Left colon (tissue), 2 donors: Measurements from ENCODE around the gene LSM14A. TPM values are rescaled to one million over a fixed set of nuclear protein-coding genes. Genes with fewer than 3 reads are reported as not detected.
A peak's percentile ranks its signal among the peaks of the same experiment; 100 is the strongest.

Experiments used
- ATAC-seq: fragments of 200-7000 bp; cut with Tn5 transposase; one replicate; pipeline ENCODE4 v1.9.1; 2020; ENCODE audit warnings: mild to moderate bottlenecking, moderate library complexity
- DNase-seq, 2 donors: peaks; one replicate each; pipeline ENCODE4 v3.0.0-alpha.2; 2020
- intact Hi-C, 2 donors: fragments of 100-400 bp; cut with DNase I in 1 of 2; cut with micrococcal nuclease in 1 of 2; formaldehyde crosslinking; loops; one replicate each; pipeline versions ENCODE4 v1.11.2 to v1.14.0; 2022; cut with DNase I, micrococcal nuclease
- total RNA-seq, 2 donors: library from RNA; stranded (reverse); fragmentation: NEBNext Ultra II Directional; extraction: Animal tissue kit (Norgen Biotek cat#: 25700); gene quantifications; one replicate each; pipeline ENCODE4 v1.2.1, GENCODE V29; 2021
- donor health status: DM: no; HTN: no; CAD: no.
- donor health status: DM: yes; HTN: yes; CAD: no.

Gene LSM14A
- total RNA-seq, 2 donors from 2014 or later = 78.2 to 79.0 TPM

DNA sequence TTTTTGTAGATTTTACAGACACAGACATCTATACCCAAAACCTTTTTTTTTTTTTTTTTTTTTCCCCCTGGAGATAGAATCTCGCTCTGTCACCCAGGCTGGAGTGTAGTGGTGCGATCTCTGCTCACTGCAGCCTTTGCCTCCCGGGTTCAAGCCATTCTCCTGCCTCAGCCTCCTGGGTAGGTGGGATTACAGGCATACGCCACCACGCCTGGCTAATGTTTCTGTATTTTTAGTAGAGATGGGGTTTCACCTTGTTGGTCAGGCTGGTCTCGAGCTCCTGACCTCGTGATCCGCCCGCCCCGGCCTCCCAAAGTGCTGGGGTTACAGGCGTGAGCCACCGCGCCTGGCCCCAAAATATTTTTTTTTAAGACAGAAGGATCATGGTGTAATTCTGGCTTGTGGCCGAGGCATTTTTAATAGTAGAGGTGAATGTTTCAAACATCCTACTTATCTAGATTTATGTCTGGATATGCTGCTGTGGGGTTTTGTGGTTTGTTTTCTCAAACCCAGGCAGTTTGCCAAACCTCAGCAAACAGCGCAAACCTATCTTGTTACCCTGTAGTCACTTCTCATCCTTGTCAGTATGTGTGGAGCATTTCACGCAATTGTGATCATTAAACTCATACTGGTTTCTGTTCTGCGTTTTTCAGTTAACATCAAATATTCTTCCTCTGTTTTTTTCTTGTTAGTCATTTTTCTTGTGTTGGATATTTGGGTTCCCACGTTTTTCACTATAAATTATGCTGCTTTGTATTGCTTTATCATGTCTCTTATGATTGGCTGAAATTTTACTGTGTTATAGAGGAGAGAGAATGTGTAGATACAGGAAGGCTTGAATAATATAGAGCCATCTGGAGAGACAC is 45.9 kb downstream of the LSM14A start:
- ATAC-seq (peak; percentile 55), DNase-seq (peak in 1 of 2 donors; percentile 23)
- intact Hi-C loops = no loop called here

- intact Hi-C loops = no loop called here
- DNase-seq = no peak
- no peak for ATAC-seq
These were observed 46.5 kb downstream of the LSM14A start for GRCh38 chr19:34218818-34219164.

DNA sequence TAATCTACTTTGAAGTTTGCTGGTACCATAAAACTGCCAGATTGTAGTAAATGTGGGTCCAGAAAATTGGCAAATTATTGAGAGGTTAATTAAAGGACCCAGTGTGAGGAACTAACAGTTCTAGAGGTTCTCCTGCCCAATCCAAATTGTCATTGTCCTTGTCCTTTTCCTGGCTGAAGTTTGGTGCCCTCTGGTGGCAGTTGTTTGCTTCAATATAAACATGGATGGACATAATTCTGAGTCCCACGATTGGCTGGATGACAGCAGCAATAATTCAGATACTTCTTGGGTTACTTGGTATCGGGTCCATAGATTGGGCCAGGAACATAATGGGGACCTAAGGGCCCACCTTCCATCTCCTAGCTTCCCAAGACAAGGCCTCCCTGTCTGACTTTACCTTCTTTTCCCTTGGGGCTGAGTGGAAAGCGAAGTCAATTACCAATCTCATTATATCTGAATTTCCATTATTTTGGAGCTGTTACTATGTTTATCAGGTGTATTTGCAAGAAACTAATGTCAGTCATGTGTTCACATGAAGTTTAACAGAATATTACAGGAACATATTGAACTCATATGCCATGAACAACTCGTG is 48.3 kb downstream of the LSM14A start:
- peak; percentile 65 for ATAC-seq
- intact Hi-C loops = no loop called here
- DNase-seq = peak; percentile 34 to 78

DNA sequence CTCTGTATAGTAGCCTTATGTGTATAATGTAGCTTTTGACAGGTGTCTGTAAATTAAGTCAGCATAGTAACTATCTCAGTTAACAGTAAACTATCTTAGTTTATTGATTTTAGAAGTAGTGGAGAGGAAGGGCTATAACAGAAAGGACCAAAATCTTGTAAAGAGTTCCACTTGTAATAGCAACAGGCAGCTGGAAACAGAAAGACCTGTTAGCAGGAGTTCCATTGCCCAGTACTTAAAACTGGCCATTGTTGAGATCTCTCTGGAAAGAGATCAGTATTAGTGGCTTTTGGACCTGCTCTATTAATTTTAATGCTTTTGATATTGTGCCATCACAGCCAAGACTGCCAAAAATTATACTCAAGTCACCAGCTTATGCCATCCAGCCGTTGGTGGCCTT is 50.1 kb downstream of the LSM14A start:
- intact Hi-C loops = no loop called here
- no peak for ATAC-seq
- no peak for DNase-seq

DNA sequence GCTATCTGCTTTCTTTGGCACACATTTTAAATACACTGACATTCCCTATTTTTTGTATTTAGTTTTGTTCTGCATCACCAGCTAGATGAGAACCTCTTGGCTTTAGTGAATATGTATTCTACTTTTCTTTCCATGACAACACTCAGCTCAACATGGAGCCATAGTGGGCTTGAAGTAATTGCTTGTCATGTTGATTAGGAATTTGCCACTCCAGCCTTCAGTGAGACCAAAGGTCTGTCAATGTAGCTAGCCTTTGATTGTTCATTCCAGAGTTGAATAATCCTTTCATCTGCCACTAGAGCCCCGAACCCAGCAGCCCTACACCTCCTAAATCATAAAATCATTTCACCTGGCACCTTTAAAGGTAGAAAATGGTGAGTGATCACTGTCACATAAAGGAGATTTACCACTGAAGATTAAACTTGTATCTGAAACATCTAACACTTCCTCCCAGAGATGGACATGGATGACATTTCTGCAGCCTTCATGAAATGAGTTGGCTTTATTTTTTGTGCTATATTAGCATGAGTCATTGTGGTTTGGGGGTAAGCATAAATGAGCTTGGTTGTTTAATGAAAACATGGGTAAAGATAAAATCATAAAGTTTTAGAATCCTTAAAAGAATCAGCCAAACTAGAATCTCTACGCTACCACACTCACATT is 52.8 kb downstream of the LSM14A start:
- intact Hi-C loops = no loop called here
- ATAC-seq = no peak

DNA sequence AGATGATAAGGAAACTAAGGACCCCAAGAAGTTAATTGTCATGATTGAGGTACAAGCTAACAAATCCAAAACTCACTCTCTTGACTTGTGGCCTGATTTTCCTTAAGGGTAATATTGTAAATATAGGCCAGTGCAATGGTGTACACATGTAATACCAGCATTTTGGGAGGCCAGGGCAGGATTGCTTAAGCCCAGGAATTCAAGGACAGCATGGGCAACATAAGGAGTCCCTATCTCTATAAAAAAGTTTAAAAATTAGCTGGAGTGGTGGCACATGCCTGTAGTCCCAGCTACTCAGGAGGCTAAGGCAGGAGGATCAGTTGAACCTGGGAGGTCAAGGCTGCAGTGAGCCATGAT is 53.3 kb downstream of the LSM14A start:
- ATAC-seq = no peak
- no peak for DNase-seq
- intact Hi-C loops = no loop called here

More for the DNA sequence above, 52.8 kb downstream of the LSM14A start:
- DNase-seq = no peak

DNA sequence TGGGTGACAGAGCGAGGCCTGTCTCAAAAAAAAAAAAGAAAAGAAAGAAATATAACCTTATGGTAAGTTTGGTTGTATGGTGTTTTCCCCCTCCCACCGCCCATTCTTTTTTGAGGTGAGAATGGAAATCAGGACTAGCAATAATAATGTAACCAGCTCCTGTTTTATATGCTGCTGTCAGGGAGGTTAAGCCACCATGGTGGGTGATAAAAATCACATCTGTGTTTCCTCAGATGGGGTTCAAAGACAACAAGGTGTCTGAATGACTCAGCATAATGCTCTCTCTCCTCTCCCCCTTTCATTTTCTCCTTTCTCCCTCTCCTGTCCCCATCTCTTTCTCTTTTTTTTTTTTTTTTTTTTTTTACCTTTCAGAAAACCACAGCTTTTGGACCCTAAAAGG is 53.7 kb downstream of the LSM14A start:
- intact Hi-C loops = no loop called here
- no peak for ATAC-seq
- DNase-seq = no peak

DNA sequence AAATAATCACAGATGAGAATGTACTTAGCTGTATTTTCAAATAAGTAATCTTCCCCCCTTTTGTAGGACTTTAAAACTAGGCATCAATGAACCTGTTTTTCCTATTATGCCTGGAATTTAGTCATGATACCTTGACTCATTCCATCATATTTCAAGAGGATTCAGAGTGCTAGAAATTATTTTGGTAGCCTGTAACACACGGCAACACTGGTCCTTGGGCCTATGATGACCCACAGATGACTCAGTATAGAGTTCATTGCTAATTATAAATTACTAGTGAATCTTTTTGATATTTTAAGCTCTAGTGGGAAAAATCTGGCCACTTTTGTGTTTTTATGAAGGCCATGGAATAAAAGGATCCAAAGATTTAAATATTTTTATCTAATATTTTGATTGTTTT is 56.0 kb downstream of the LSM14A start:
- no peak for ATAC-seq
- intact Hi-C loops = no loop called here
- no peak for DNase-seq

- DNase-seq = no peak
- ATAC-seq = no peak
- intact Hi-C loops = no loop called here
These were observed 56.5 kb downstream of the LSM14A start for GRCh38 chr19:34228762-34229161.

DNA sequence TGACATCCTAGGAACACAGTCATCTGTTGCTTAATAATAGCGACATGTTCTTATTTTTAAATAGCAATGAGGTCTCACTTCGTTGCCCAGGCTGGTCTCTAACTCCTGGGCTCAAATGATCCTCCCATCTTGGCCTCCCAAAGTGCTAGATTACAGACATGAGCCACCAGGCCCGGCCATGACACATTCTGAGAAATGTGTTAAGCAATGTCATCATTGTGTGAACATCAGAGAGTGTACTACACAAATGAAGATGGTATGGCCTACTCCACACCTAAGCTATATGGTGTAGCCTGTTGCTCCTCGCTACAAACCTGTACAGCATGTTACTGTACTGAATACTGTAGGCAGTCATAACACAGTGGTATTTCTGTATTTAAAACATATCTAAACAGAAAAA is 57.4 kb downstream of the LSM14A start:
- ATAC-seq (no peak), DNase-seq (no peak)
- intact Hi-C loops = no loop called here

GRCh38 chr19:34230820-34231219 is 58.5 kb downstream of the LSM14A start:
- ATAC-seq (no peak), DNase-seq (no peak)
- intact Hi-C loops = no loop called here

DNA sequence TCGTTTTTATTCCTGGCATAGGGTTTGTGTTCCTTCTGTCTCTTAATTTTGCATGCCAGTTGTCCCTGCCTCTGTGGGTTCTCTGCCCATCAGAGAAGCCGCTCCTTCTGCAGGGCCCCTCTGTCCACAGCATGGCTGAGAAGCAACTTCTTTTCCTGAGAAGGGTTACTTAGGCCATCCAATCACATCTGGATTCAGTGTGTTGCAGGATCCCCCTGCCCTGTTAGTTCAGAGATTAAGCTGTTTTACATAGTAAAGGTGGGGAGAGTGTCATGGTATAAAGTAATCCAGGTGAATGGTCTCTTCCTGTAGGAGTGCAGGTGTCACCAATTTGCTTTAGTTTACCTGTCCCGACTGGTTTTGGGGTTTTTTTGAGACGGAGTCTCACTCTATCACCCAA is 59.1 kb downstream of the LSM14A start:
- intact Hi-C loops = no loop called here
- no peak for ATAC-seq
- no peak for DNase-seq

DNA sequence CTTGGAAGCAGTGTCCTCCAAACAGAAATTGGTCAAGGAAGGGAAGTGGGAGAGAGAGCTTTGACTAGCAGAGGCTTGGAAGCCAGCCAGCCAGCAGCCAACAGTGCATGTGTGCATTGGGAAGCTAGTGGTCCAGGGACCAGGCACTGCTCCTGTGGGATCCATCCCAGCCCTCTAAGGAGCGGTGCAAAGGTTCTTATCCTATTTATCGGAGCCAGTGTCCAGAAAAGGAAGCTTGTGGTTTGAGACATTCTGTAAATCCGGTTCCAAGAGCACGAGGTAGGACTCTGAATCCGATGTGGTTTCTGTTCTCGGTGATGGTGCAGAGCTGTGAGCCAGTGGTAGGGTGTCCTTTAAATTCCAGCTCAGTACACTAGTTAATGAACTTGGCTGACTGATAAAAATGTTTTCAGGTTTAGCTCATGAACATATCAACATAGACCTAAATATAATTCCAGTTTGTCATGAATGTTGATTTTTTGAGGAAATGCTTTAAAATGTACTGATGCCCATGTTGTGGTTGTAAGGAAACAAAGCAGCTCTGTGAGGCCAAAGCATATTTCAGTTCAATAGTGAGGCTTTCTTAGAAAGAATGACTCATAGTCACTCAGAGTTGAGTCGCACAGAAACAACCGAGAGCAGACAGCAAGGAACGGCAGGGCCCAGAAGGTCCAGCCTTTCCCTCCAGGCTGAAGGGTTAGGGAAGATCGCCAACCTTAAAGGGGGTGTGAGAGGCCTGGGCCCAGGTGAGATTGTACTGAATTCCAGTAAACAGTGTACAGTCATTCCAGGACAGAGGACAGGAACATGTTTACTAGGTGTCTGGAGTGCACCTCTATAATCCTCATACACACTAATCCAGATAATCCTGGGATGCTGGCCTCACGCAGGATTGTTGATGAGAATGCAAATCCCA is 60.5 kb downstream of the LSM14A start:
- intact Hi-C loops = no loop called here
- peak in 1 of 2 donors; percentile 32 for DNase-seq
- ATAC-seq = no peak

GRCh38 chr19:34235425-34235940 is 63.2 kb downstream of the LSM14A start:
- intact Hi-C loops = no loop called here
- ATAC-seq (no peak), DNase-seq (no peak)

GRCh38 chr19:34236035-34236987 is 64.0 kb downstream of the LSM14A start:
- peak; percentile 43 to 50 for DNase-seq
- peak; percentile 83 for ATAC-seq
- intact Hi-C loops = no loop called here

DNA sequence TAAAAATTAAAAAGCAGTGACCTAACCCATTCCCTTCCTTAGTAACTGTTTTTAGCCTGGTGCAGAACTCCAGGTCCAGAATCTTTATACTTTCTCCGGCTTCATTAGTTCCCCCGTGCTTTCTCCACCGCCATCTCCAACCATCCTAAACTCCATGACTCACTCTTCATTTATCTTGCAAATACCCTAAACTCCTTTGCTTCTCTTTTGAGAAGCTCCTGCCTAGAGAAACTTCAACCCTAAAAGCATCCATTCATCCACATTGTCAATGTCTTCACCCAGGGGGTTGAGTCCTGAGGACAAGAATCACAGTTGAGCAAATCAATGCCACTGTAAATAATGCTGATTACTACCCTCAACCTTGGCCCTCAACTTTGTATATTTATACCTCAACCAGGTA is 65.0 kb downstream of the LSM14A start:
- intact Hi-C loops = no loop called here
- DNase-seq (no peak), ATAC-seq (no peak)

GRCh38 chr19:34237939-34238338 is 65.6 kb downstream of the LSM14A start:
- ATAC-seq = no peak

More at GRCh38 chr19:34237939-34238338, 65.6 kb downstream of the LSM14A start:
- DNase-seq = no peak
- intact Hi-C loops = no loop called here
